Testis (tissue), 3 donors: Measurements from ENCODE around the gene CAPN5. TPM values are rescaled to one million over a fixed set of nuclear protein-coding genes. Genes with fewer than 3 reads are reported as not detected.

Source experiments
- DNase-seq: peaks from one replicate; pipeline ENCODE4 v3.0.0-alpha.2; 2019
- H3K27ac ChIP-seq, 2 donors: fragments of 200-600 bp; sonication (generic); one replicate each; pipeline ENCODE4 v1.5.1; 2019
- H3K27me3 ChIP-seq: fragments of 200-600 bp; sonication (generic); one replicate; pipeline ENCODE4 v1.5.1; 2019
- H3K36me3 ChIP-seq: fragments of 200-600 bp; sonication (generic); one replicate; pipeline ENCODE4 v1.5.1; 2017; ENCODE audit warnings: low read depth; ENCODE audit errors: missing control alignments
- H3K4me1 ChIP-seq: fragments of 200-600 bp; sonication (generic); one replicate; pipeline ENCODE4 v1.5.1; 2019
- H3K4me3 ChIP-seq, 2 donors: fragments of 200-600 bp; sonication (generic); one replicate each; pipeline ENCODE4 v1.5.1; 2017 to 2019
- H3K9me3 ChIP-seq: fragments of 200-600 bp; sonication (generic); one replicate; pipeline ENCODE4 v1.5.1; 2017
- POLR2A ChIP-seq: fragments of 450-650 bp; IDR thresholded peaks from one replicate; pipeline ENCODE4 v1.6.1; 2017; ENCODE audit warnings: antibody characterized with exemption, mild to moderate bottlenecking, moderate library complexity
- WGBS, 2 donors: methylation state at CpG; one replicate each; pipeline ENCODE4 v1.1.5; 2018; 5-methylcytosine and 5-hydroxymethylcytosine counted together
- intact Hi-C: fragments of 100-400 bp; cut with DNase I; formaldehyde crosslinking; loops from one replicate; pipeline ENCODE4 v1.15.1; 2023; ENCODE audit warnings: low total_unique reads
- polyA plus RNA-seq: library from polyadenylated mRNA; stranded (reverse); fragments of 350-450 nt; fragmentation: Illumina TruSeq; extraction: RNeasy Lipid Tissue Mini Kit (QIAGEN cat#74804); gene quantifications from one replicate; pipeline ENCODE4 v1.2.3, GENCODE V29; 2014; ENCODE audit warnings: low read depth, low replicate concordance; ENCODE audit not compliant: insufficient read depth
- total RNA-seq, 2 donors: library from RNA; depleted of rRNA; stranded (reverse); fragments of >200 nt; gene quantifications; one replicate each; pipeline ENCODE4 v1.2.3, GENCODE V29; 2016
- TF ChIP-seq, protein P1 (sequence below), 3 experiments: fragments of 450-650 bp in 2 of 3; fragments of 200-600 bp in 1 of 3; sonication (generic) in 1 of 3; IDR thresholded peaks; one replicate each; pipeline ENCODE4 v1.5.1; 2016 to 2019; ENCODE audit warnings: antibody characterized with exemption in 3 of 3, mild to moderate bottlenecking in 2 of 3, moderate library complexity in 1 of 3

Gene CAPN5
- total and polyA plus RNA-seq, 3 donors from 2014 or later, result 62.3 to 116 (median 102) TPM

DNA sequence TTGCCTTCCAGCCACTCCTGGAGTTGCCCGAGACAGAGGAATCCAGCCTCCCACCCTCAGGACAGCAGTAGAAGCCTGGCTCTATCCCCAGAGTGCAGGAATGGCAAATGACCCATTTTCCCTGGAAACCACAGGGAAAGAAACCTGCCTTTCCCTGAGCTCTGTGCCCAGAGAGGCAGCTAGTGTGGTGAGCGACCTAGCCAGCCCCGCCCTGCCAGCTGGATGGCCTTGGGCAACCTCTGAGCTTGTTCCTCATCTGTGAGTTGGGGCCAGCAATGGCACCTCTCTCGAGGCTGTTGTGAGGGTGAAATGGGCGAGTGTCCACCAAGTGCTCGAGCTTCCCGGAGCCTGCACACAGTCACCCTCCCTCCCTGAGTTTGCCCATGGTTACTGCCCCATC lies 39.5 kb downstream of the CAPN5 start:
- Histone ChIP-seq H3K27ac (no peak overlapping the region), H3K4me3 (no peak overlapping the region), H3K4me1 (peaks cover 47% of the 10 kb centered on the region), H3K36me3 (no peaks in the 10 kb centered on the region), H3K9me3 (no peaks in the 10 kb centered on the region), H3K27me3 (no peaks in the 10 kb centered on the region)
- intact Hi-C loops, result no loop called here
- no peak for TF ChIP-seq POLR2A
- TF ChIP-seq, protein P1, sequence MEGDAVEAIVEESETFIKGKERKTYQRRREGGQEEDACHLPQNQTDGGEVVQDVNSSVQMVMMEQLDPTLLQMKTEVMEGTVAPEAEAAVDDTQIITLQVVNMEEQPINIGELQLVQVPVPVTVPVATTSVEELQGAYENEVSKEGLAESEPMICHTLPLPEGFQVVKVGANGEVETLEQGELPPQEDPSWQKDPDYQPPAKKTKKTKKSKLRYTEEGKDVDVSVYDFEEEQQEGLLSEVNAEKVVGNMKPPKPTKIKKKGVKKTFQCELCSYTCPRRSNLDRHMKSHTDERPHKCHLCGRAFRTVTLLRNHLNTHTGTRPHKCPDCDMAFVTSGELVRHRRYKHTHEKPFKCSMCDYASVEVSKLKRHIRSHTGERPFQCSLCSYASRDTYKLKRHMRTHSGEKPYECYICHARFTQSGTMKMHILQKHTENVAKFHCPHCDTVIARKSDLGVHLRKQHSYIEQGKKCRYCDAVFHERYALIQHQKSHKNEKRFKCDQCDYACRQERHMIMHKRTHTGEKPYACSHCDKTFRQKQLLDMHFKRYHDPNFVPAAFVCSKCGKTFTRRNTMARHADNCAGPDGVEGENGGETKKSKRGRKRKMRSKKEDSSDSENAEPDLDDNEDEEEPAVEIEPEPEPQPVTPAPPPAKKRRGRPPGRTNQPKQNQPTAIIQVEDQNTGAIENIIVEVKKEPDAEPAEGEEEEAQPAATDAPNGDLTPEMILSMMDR (IDR thresholded peaks at IDR 0.05), result no peak
- DNase-seq, result peak; percentile 67
- 57 to 72% methylated on average over 5 to 7 of the region's 7 CpGs for WGBS, 2 donors

- Histone ChIP-seq H3K36me3 (no peaks in the 10 kb centered on the region), H3K9me3 (no peaks in the 10 kb centered on the region), H3K4me1 (peaks cover 47% of the 10 kb centered on the region), H3K27ac (no peak overlapping the region), H3K4me3 (no peak overlapping the region), H3K27me3 (no peaks in the 10 kb centered on the region)
- TF ChIP-seq POLR2A, result no peak
- TF ChIP-seq, protein P1 (IDR thresholded peaks at IDR 0.05), result no peak
- WGBS, 2 donors, result 76 to 92% methylated on average over 5 to 13 of the region's 13 CpGs
- intact Hi-C loops, result no loop called here
- no peak for DNase-seq
These were observed 40.0 kb downstream of the CAPN5 start for GRCh38 chr11:77106759-77107158.

GRCh38 chr11:77107950-77108349 lies 41.2 kb downstream of the CAPN5 start:
- DNase-seq, result peak; percentile 89
- no peaks in the 10 kb centered on the region for H3K27me3 ChIP-seq
- WGBS, 2 donors, result 31 to 82% methylated on average over 3 of the region's 3 CpGs
- TF ChIP-seq, protein P1 (IDR thresholded peaks at IDR 0.05), result no peak
- TF ChIP-seq POLR2A, result no peak
- no peak overlapping the region for H3K4me3 ChIP-seq
- intact Hi-C loops, result no loop called here
- no peaks in the 10 kb centered on the region for H3K36me3 ChIP-seq
- no peaks in the 10 kb centered on the region for H3K9me3 ChIP-seq
- H3K4me1 ChIP-seq, result peaks cover 47% of the 10 kb centered on the region
- no peak overlapping the region for H3K27ac ChIP-seq

DNA sequence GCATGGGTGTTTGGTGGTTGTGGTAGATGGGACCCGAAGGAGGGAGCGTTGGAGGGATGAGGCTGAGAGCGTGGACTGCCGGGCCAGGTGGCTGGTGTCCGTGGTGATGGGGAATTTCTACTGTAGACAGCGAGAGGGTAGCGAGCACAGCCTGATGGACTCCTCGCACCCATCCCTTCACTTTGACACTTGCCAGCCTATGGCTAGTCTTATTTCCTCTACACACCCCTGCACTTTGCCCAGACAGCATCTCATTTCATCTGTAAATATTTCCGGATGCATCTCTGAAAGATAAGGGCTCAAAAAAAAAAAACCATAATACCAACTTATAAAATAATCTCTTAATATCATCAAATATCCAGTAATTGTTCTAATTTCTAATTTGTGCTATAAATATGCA lies 41.7 kb downstream of the CAPN5 start:
- H3K9me3 ChIP-seq, result no peaks in the 10 kb centered on the region
- intact Hi-C loops, result no loop called here
- no peaks in the 10 kb centered on the region for H3K27me3 ChIP-seq
- no peaks in the 10 kb centered on the region for H3K36me3 ChIP-seq
- TF ChIP-seq, protein P1 (IDR thresholded peaks at IDR 0.05), result no peak
- TF ChIP-seq POLR2A, result no peak
- no peak overlapping the region for H3K27ac ChIP-seq
- H3K4me3 ChIP-seq, result no peak overlapping the region
- 75 to 81% methylated on average over 9 of the region's 9 CpGs for WGBS, 2 donors
- peaks cover 47% of the 10 kb centered on the region for H3K4me1 ChIP-seq
- no peak for DNase-seq

DNA sequence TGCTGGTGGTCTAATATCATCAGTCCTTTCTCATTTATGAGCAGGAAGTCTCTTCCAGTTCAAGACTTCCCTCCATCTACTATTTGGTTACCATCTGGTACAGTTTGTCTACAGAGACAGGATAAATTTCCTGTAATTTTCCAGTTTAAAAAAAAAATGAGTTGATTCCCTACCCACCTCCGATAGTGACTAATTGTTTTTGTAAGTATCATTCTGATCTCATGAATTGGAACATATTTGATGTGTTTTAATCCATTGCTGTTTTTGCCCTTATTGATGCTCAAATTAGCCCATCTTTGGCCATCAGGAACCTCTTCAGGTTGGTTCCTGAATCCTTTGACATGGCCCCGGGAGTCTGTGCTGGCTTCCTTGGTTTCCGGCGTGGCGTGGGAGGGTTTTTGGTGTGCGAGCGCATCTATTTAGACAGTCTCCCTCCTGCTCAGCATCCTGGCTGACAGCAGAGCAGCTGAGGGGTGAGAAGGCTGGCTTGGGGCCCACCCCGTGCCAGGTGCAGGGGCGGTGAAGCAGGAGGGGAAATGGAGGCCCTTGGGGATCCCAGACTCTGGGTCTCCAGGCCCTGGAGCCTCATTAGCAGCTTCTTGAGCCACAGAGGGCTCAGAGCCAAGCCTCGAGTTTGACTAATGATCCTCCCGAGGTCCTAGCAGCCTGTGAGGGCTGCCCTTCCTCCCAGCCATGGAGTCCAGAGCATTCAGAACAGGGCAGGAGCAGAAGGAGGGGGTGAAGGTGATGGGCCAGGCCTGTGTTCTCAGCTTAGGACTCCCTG lies 42.7 kb downstream of the CAPN5 start:
- peak overlapping the region in 1 of 2 donors; percentile 19 for H3K27ac ChIP-seq
- no peak overlapping the region for H3K4me3 ChIP-seq
- H3K36me3 ChIP-seq, result no peaks in the 10 kb centered on the region
- WGBS, 2 donors, result 54 to 58% methylated on average over 11 of the region's 11 CpGs
- H3K9me3 ChIP-seq, result no peaks in the 10 kb centered on the region
- TF ChIP-seq POLR2A, result no peak
- TF ChIP-seq, protein P1 (IDR thresholded peaks at IDR 0.05), result no peak
- H3K4me1 ChIP-seq, result peaks cover 47% of the 10 kb centered on the region
- no peaks in the 10 kb centered on the region for H3K27me3 ChIP-seq
- intact Hi-C loops, result no loop called here
- peak; percentile 73 for DNase-seq
